Brain microvascular endothelial cell (primary cell): ENCODE measurements around the gene PGC.

ENCODE experiments used
- DNase-seq: peaks from one replicate; pipeline ENCODE4 v3.0.0-alpha.2; 2020
- H3K27ac ChIP-seq: fragments of 250-450 bp; sonication (Bioruptor Pico); 2 replicates; pipeline ENCODE4 v1.5.1; 2020; ENCODE audit warnings: mild to moderate bottlenecking, moderate library complexity
- H3K27me3 ChIP-seq: fragments of 250-450 bp; sonication (Bioruptor Pico); replicated peaks from 2 replicates; pipeline ENCODE4 v1.5.1; 2020; ENCODE audit warnings: mild to moderate bottlenecking
- H3K36me3 ChIP-seq: fragments of 250-450 bp; sonication (Bioruptor Pico); replicated peaks from 2 replicates; pipeline ENCODE4 v1.5.1; 2020; ENCODE audit warnings: mild to moderate bottlenecking
- H3K4me3 ChIP-seq: 2 replicates; pipeline ENCODE4 v1.5.1; 2011; ENCODE audit warnings: low read depth, mild to moderate bottlenecking, control low read depth, low read length, moderate library complexity
- CTCF ChIP-seq: IDR thresholded peaks from 2 replicates; pipeline ENCODE4 v1.5.1; 2011; ENCODE audit warnings: low read depth, mild to moderate bottlenecking, moderate library complexity, low read length, control low read depth, inconsistent platforms; ENCODE audit errors: missing control alignments
- in situ Hi-C: cut with HindIII; loops from 2 replicates; pipeline ENCODE4 v1.10.0; 2017; ENCODE audit warnings: low sequenced_read_pairs, low pct_ligation_motif_present

PGC gene

GRCh38 chr6:41756354-41756753 is 9.2 kb upstream of the PGC start:
- H3K27me3 ChIP-seq: no peaks in the 10 kb centered on the region
- no peak overlapping the region for H3K4me3 ChIP-seq
- TF ChIP-seq CTCF: no peak
- H3K36me3 ChIP-seq: no peaks in the 10 kb centered on the region
- DNase-seq: no peak
- no peak overlapping the region for H3K27ac ChIP-seq
- in situ Hi-C loops: no loop called here

- TF ChIP-seq CTCF: no peak
- Histone ChIP-seq H3K4me3 (no peak overlapping the region), H3K27ac (no peak overlapping the region), H3K36me3 (no peaks in the 10 kb centered on the region), H3K27me3 (no peaks in the 10 kb centered on the region)
- in situ Hi-C loops: no loop called here
- DNase-seq: no peak
Observed at GRCh38 chr6:41755895-41756294, 8.7 kb upstream of the PGC start.

GRCh38 chr6:41750374-41750773 is 3.2 kb upstream of the PGC start:
- TF ChIP-seq CTCF: no peak
- in situ Hi-C loops: no loop called here
- Histone ChIP-seq H3K36me3 (no peaks in the 10 kb centered on the region), H3K4me3 (no peak overlapping the region), H3K27me3 (no peaks in the 10 kb centered on the region), H3K27ac (no peak overlapping the region)
- DNase-seq: no peak

- H3K27me3 ChIP-seq: no peaks in the 10 kb centered on the region
- H3K36me3 ChIP-seq: no peaks in the 10 kb centered on the region
- in situ Hi-C loops: no loop called here
- no peak for TF ChIP-seq CTCF
- no peak for DNase-seq
- no peak overlapping the region for H3K4me3 ChIP-seq
- no peak overlapping the region for H3K27ac ChIP-seq
Observed at GRCh38 chr6:41748542-41748941, 1.3 kb upstream of the PGC start.

- DNase-seq: no peak
- in situ Hi-C loops: no loop called here
- TF ChIP-seq CTCF: no peak
- H3K27ac ChIP-seq: no peak overlapping the region
- H3K27me3 ChIP-seq: no peaks in the 10 kb centered on the region
- no peak overlapping the region for H3K4me3 ChIP-seq
- no peaks in the 10 kb centered on the region for H3K36me3 ChIP-seq
Observed at GRCh38 chr6:41748102-41748477, 893 bp upstream of the PGC start.

GRCh38 chr6:41746107-41746506 is 1.1 kb downstream of the PGC start:
- no peak overlapping the region for H3K4me3 ChIP-seq
- TF ChIP-seq CTCF: no peak
- no peak overlapping the region for H3K27ac ChIP-seq
- H3K36me3 ChIP-seq: no peaks in the 10 kb centered on the region
- no peak for DNase-seq
- in situ Hi-C loops: no loop called here
- no peaks in the 10 kb centered on the region for H3K27me3 ChIP-seq
